ENCODE measurements around the gene ZNF205.
"Not testable (repeated sequence)": the region's sequence is repeated elsewhere in the genome, so short reads cannot be mapped to it uniquely, and the experiment has no call there.

Gene ZNF205

GRCh38 chr16:3135126-3135715 is 22.8 kb downstream of the ZNF205 start:
- DNase-seq, result no peak

GRCh38 chr16:3137267-3137666 is 24.9 kb downstream of the ZNF205 start:
- no peak for DNase-seq

GRCh38 chr16:3138342-3138741 is 26.0 kb downstream of the ZNF205 start:
- DNase-seq, result no peak

GRCh38 chr16:3138823-3139426 is 26.5 kb downstream of the ZNF205 start:
- peak; percentile 2 for DNase-seq

GRCh38 chr16:3139561-3139960 is 27.2 kb downstream of the ZNF205 start:
- DNase-seq, result not testable (repeated sequence)

GRCh38 chr16:3140603-3141427 is 28.4 kb downstream of the ZNF205 start:
- DNase-seq, result no peak

- DNase-seq, result no peak
Observed at GRCh38 chr16:3141781-3142311, 29.5 kb downstream of the ZNF205 start.

GRCh38 chr16:3142327-3142726 is 29.9 kb downstream of the ZNF205 start:
- DNase-seq, result no peak

GRCh38 chr16:3142770-3143169 is 30.4 kb downstream of the ZNF205 start:
- no peak for DNase-seq

GRCh38 chr16:3143189-3143588 is 30.8 kb downstream of the ZNF205 start:
- DNase-seq, result no peak

- no peak for DNase-seq
Observed at GRCh38 chr16:3143598-3144320, 31.4 kb downstream of the ZNF205 start.

GRCh38 chr16:3144321-3144983 is 32.1 kb downstream of the ZNF205 start:
- DNase-seq, result no peak

GRCh38 chr16:3145151-3145550 is 32.8 kb downstream of the ZNF205 start:
- no peak for DNase-seq

GRCh38 chr16:3145660-3146059 is 33.3 kb downstream of the ZNF205 start:
- no peak for DNase-seq

- no peak for DNase-seq
Observed at GRCh38 chr16:3147046-3147756, 34.8 kb downstream of the ZNF205 start.

- no peak for DNase-seq
Observed at GRCh38 chr16:3147757-3148104, 35.3 kb downstream of the ZNF205 start.

- DNase-seq, result no peak
Observed at GRCh38 chr16:3148256-3149192, 36.1 kb downstream of the ZNF205 start.

- no peak for DNase-seq
Observed at GRCh38 chr16:3149193-3149530, 36.8 kb downstream of the ZNF205 start.

- peak; percentile 71 for DNase-seq
Observed at GRCh38 chr16:3149630-3150345, 37.4 kb downstream of the ZNF205 start.

All from 8988T (cell line).